Measurements from ENCODE around the gene SLC35E3.
"Not testable (repeated sequence)": the region's sequence is repeated elsewhere in the genome, so short reads cannot be mapped to it uniquely, and the experiment has no call there.

Gene SLC35E3

GRCh38 chr12:68791897-68792481 is 46.0 kb downstream of the SLC35E3 start:
- DNase-seq = no peak
- intact Hi-C loops (cut with DNase I) = no loop called here

- intact Hi-C loops (cut with DNase I) = no loop called here
- no peak for DNase-seq
Observed at GRCh38 chr12:68792952-68793351, 47.0 kb downstream of the SLC35E3 start.

- DNase-seq = no peak
- intact Hi-C loops (cut with DNase I) = no loop called here
Observed at GRCh38 chr12:68793436-68793835, 47.5 kb downstream of the SLC35E3 start.

- intact Hi-C loops (cut with DNase I) = no loop called here
- DNase-seq = no peak
Observed at GRCh38 chr12:68793975-68794652, 48.1 kb downstream of the SLC35E3 start.

- intact Hi-C loops (cut with DNase I) = no loop called here
- DNase-seq = no peak
Observed at GRCh38 chr12:68794653-68795251, 48.8 kb downstream of the SLC35E3 start.

GRCh38 chr12:68796399-68796798 is 50.4 kb downstream of the SLC35E3 start:
- DNase-seq = no peak
- intact Hi-C loops (cut with DNase I) = no loop called here

- intact Hi-C loops (cut with DNase I) = no loop called here
- DNase-seq = no peak
Observed at GRCh38 chr12:68798882-68799234, 52.9 kb downstream of the SLC35E3 start.

- intact Hi-C loops (cut with DNase I) = no loop called here
- DNase-seq = no peak
Observed at GRCh38 chr12:68800294-68800693, 54.3 kb downstream of the SLC35E3 start.

GRCh38 chr12:68801124-68801523 is 55.1 kb downstream of the SLC35E3 start:
- intact Hi-C loops (cut with DNase I); DNase-seq: not testable (repeated sequence)

- intact Hi-C loops (cut with DNase I); DNase-seq: not testable (repeated sequence)
Observed at GRCh38 chr12:68802372-68802745, 56.4 kb downstream of the SLC35E3 start.

GRCh38 chr12:68802911-68803651 is 57.1 kb downstream of the SLC35E3 start:
- DNase-seq; intact Hi-C loops (cut with DNase I): not testable (repeated sequence)

- intact Hi-C loops (cut with DNase I) = no loop called here
- DNase-seq = no peak
Observed at GRCh38 chr12:68803948-68804656, 58.1 kb downstream of the SLC35E3 start.

GRCh38 chr12:68804657-68805591 is 58.9 kb downstream of the SLC35E3 start:
- DNase-seq = no peak
- intact Hi-C loops (cut with DNase I) = no loop called here

GRCh38 chr12:68805592-68806120 is 59.7 kb downstream of the SLC35E3 start:
- intact Hi-C loops (cut with DNase I) = no loop called here
- no peak for DNase-seq

GRCh38 chr12:68806488-68807237 is 60.7 kb downstream of the SLC35E3 start:
- intact Hi-C loops (cut with DNase I) = no loop called here
- no peak for DNase-seq

- DNase-seq = peak in 4 of 42 donors; percentile 16 to 66 (median 43)
- intact Hi-C loops (cut with DNase I) = not testable (repeated sequence)
Observed at GRCh38 chr12:68807274-68807575, 61.2 kb downstream of the SLC35E3 start.

- intact Hi-C loops (cut with DNase I) = loop anchor here (2.0 kb wide), 1 partner anchor 61 kb away; the partner anchor contains the start of gene SLC35E3
- DNase-seq = peak; percentile 69 to 95 (median 91)
Observed at GRCh38 chr12:68807576-68808387, 61.8 kb downstream of the SLC35E3 start, which contains the start of gene MDM2. Gene MDM2, plus strand, starts transcription at chr12:68808177. Its CDS starts 301 bp downstream, at chr12:68808478.

Data from head of caudate nucleus (tissue), 42 donors.